Hepatocyte (in vitro differentiated cells): ENCODE measurements around the gene FKBP6. TPM values are rescaled to one million over a fixed set of nuclear protein-coding genes. Genes with fewer than 3 reads are reported as not detected.
A peak's percentile ranks its signal among the peaks of the same experiment; 100 is the strongest.
"Not testable (repeated sequence)": the region's sequence is repeated elsewhere in the genome, so short reads cannot be mapped to it uniquely, and the experiment has no call there.

Experiments
- DNase-seq: peaks from one replicate; pipeline ENCODE4 v3.0.0-alpha.2; 2016; ENCODE audit warnings: low spot score
- H2AFZ ChIP-seq: fragments of 200-600 bp; sonication (generic); 2 replicates; pipeline ENCODE4 v1.6.0; 2016; ENCODE audit warnings: antibody characterized with exemption, mild to moderate bottlenecking
- H3K27ac ChIP-seq: fragments of 200-600 bp; sonication (generic); 2 replicates; pipeline ENCODE4 v1.5.1; 2016; ENCODE audit warnings: mild to moderate bottlenecking
- H3K27me3 ChIP-seq: fragments of 200-600 bp; sonication (generic); 2 replicates; pipeline ENCODE4 v1.6.1; 2016
- H3K36me3 ChIP-seq: fragments of 200-600 bp; sonication (generic); replicated peaks from 2 replicates; pipeline ENCODE4 v1.5.1; 2016; ENCODE audit warnings: low read depth; ENCODE audit not compliant: insufficient read depth
- H3K4me1 ChIP-seq: fragments of 200-600 bp; sonication (generic); 2 replicates; pipeline ENCODE4 v1.5.1; 2016; ENCODE audit warnings: mild to moderate bottlenecking, moderate library complexity; ENCODE audit not compliant: insufficient read depth
- H3K4me2 ChIP-seq: fragments of 200-600 bp; sonication (generic); 2 replicates; pipeline ENCODE4 v1.6.0; 2016
- H3K4me3 ChIP-seq: fragments of 200-600 bp; sonication (generic); 2 replicates; pipeline ENCODE4 v1.5.1; 2016; ENCODE audit warnings: mild to moderate bottlenecking
- H3K79me2 ChIP-seq: fragments of 200-600 bp; sonication (generic); 2 replicates; pipeline ENCODE4 v1.6.0; 2017; ENCODE audit warnings: mild to moderate bottlenecking
- H3K9me2 ChIP-seq: fragments of 200-600 bp; sonication (generic); replicated peaks from 2 replicates; pipeline ENCODE4 v1.6.0; 2017; ENCODE audit warnings: mild to moderate bottlenecking; ENCODE audit not compliant: insufficient read depth
- H3K9me3 ChIP-seq: fragments of 200-600 bp; sonication (generic); 2 replicates; pipeline ENCODE4 v1.5.1; 2016; ENCODE audit warnings: low read depth, mild to moderate bottlenecking
- H4K20me1 ChIP-seq: fragments of 200-600 bp; sonication (generic); 2 replicates; pipeline ENCODE4 v1.6.0; 2016; ENCODE audit warnings: mild to moderate bottlenecking; ENCODE audit not compliant: insufficient read depth, poor library complexity, severe bottlenecking
- CTCF ChIP-seq: fragments of 200-600 bp; sonication (generic); IDR thresholded peaks from 2 replicates; pipeline ENCODE4 v1.5.1; 2016; ENCODE audit warnings: antibody characterized with exemption, mild to moderate bottlenecking; ENCODE audit not compliant: poor library complexity
- EZH2 ChIP-seq: fragments of 200-600 bp; sonication (generic); IDR thresholded peaks from 2 replicates; pipeline ENCODE4 v1.6.1; 2016; ENCODE audit warnings: antibody characterized with exemption, mild to moderate bottlenecking, borderline replicate concordance
- EZH2phosphoT487 ChIP-seq: fragments of 200-600 bp; sonication (generic); IDR thresholded peaks from one replicate; pipeline ENCODE4 v1.6.1; 2018; ENCODE audit warnings: antibody characterized with exemption, mild to moderate bottlenecking, low read depth, moderate library complexity; ENCODE audit not compliant: unreplicated experiment, severe bottlenecking
- WGBS: methylation state at CpG from one replicate; pipeline ENCODE4 v1.1.6; 2016; ENCODE audit warnings: low lambda C conversion rate; ENCODE audit errors: missing lambda C conversion rate; 5-methylcytosine and 5-hydroxymethylcytosine counted together
- polyA plus RNA-seq: library from polyadenylated mRNA; unstranded; fragments of >200 nt; fragmentation: Nextera tagmentation; extraction: Ambion mirVana; gene quantifications from 2 replicates; pipeline ENCODE4 v1.2.1, GENCODE V29; 2016
- total RNA-seq: library from RNA; depleted of rRNA; stranded (reverse); fragments of >200 nt; gene quantifications from 2 replicates; pipeline ENCODE4 v1.2.3, GENCODE V29; 2014

The FKBP6 gene
- total and polyA plus RNA-seq, 2 experiments from 2014 or later: 0.17 TPM; not detected in 1

GRCh38 chr7:73308665-73309214, 19.2 kb upstream of the FKBP6 start, which contains the start of gene NSUN5:
Gene NSUN5 (minus strand): TSS chr7:73308826. CDS start chr7:73308790, 36 bp downstream.
- Histone ChIP-seq H3K4me1 (peaks cover 8% of the 10 kb centered on the region), H3K9me3 (no peaks in the 10 kb centered on the region), H3K4me2 (peak within 1 kb of the TSS; percentile 91), H4K20me1 (no peaks in the 10 kb centered on the region), H3K79me2 (peaks cover 8% of the 10 kb centered on the region), H3K27ac (peak within 1 kb of the TSS; percentile 53), H2AFZ (peak within 1 kb of the TSS; percentile 90), H3K27me3 (no peaks in the 10 kb centered on the region), H3K9me2 (no peaks in the 10 kb centered on the region), H3K36me3 (no peaks in the 10 kb centered on the region), H3K4me3 (peak within 1 kb of the TSS; percentile 75)
- DNase-seq: peak; percentile 88
- 17% methylated on average over 39 of the region's 40 CpGs for WGBS
- no peak for TF ChIP-seq EZH2phosphoT487
- no peak for TF ChIP-seq EZH2
- TF ChIP-seq CTCF: no peak

GRCh38 chr7:73311421-73311820, 16.5 kb upstream of the FKBP6 start:
- 92% methylated on average over 7 of the region's 7 CpGs for WGBS

GRCh38 chr7:73312831-73313520, 15.0 kb upstream of the FKBP6 start:
- DNase-seq: no peak
- no peaks in the 10 kb centered on the region for H3K27me3 ChIP-seq
- no peaks in the 10 kb centered on the region for H3K9me3 ChIP-seq
- H3K36me3 ChIP-seq: no peaks in the 10 kb centered on the region
- WGBS: 96% methylated on average over 39 of the region's 48 CpGs
- H4K20me1 ChIP-seq: no peaks in the 10 kb centered on the region
- H3K9me2 ChIP-seq: no peaks in the 10 kb centered on the region
- no peak overlapping the region for H3K27ac ChIP-seq
- peaks cover 4% of the 10 kb centered on the region for H3K79me2 ChIP-seq
- TF ChIP-seq EZH2 (no peak), EZH2phosphoT487 (no peak), CTCF (no peak)
- H3K4me3 ChIP-seq: no peak overlapping the region
- H2AFZ ChIP-seq: no peak overlapping the region
- H3K4me2 ChIP-seq: no peak overlapping the region
- peaks cover 6% of the 10 kb centered on the region for H3K4me1 ChIP-seq

More at GRCh38 chr7:73311421-73311820, 16.5 kb upstream of the FKBP6 start:
- H3K36me3 ChIP-seq, H4K20me1 ChIP-seq, H3K27me3 ChIP-seq, H3K27ac ChIP-seq, H2AFZ ChIP-seq, DNase-seq, H3K9me3 ChIP-seq, H3K4me2 ChIP-seq, H3K4me3 ChIP-seq, H3K79me2 ChIP-seq, H3K4me1 ChIP-seq, H3K9me2 ChIP-seq: not testable (repeated sequence)

- Histone ChIP-seq H3K9me2 (no peaks in the 10 kb centered on the region), H3K27me3 (no peaks in the 10 kb centered on the region), H3K4me1 (peaks cover 5% of the 10 kb centered on the region), H4K20me1 (no peaks in the 10 kb centered on the region), H2AFZ (no peak overlapping the region), H3K36me3 (no peaks in the 10 kb centered on the region), H3K9me3 (no peaks in the 10 kb centered on the region), H3K79me2 (peaks cover 3% of the 10 kb centered on the region), H3K4me3 (no peak overlapping the region), H3K27ac (no peak overlapping the region), H3K4me2 (no peak overlapping the region)
- 81% methylated on average over 4 of the region's 4 CpGs for WGBS
- TF ChIP-seq EZH2phosphoT487: no peak
- no peak for TF ChIP-seq EZH2
- TF ChIP-seq CTCF: no peak
- DNase-seq: no peak
These were observed 14.4 kb upstream of the FKBP6 start for GRCh38 chr7:73313521-73313906.
